ENCODE data around the gene CLEC5A.

The CLEC5A gene

GRCh38 chr7:141974831-141975230 lies 28.1 kb upstream of the CLEC5A start:
- no peak overlapping the region for H3K27ac ChIP-seq
- H3K4me3 ChIP-seq (ENCODE audit: low read depth, low read length), result no peak overlapping the region
- no peaks in the 10 kb centered on the region for H3K27me3 ChIP-seq (ENCODE audit: insufficient read depth, low read depth, severe bottlenecking)
- H3K9me3 ChIP-seq (ENCODE audit: severe bottlenecking), result no peaks in the 10 kb centered on the region
- no peaks in the 10 kb centered on the region for H3K36me3 ChIP-seq
- peak; percentile 36 for DNase-seq
- peak; percentile 42; the same call in 1 of the 2 replicates for TF ChIP-seq CTCF (IDR thresholded peaks at IDR 0.05; ENCODE audit: low read depth, low read length)

DNA sequence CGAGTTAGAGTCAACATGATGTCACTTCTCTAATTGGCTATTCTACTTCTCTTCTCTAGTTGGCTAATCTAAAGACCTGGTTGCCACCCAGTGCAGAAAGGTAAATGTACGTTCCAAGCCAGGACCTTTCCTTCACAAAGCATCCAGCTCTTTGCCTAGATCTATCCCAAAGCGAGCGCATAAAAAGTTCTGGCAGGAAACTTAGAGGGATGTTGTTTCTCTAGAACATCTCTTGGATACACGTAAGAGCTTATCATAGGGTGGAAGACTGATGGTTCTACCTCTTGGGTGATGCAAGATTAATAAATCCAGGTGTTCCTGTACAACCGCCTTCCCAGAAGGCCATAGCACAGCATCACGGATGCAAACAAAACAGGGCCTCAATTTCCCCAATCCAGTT lies 26.9 kb upstream of the CLEC5A start, which contains the start of gene TAS2R38:
Gene TAS2R38, minus strand, starts transcription at position 101 of the 400 bp plus-strand sequence. Its CDS starts 84 bp downstream, at position 17.
- DNase-seq, result no peak
- no peak within 1 kb of the TSS for H3K27ac ChIP-seq
- no peaks in the 10 kb centered on the region for H3K9me3 ChIP-seq (ENCODE audit: severe bottlenecking)
- no peak within 1 kb of the TSS for H3K4me3 ChIP-seq (ENCODE audit: low read depth, low read length)
- no peaks in the 10 kb centered on the region for H3K36me3 ChIP-seq
- H3K27me3 ChIP-seq (ENCODE audit: insufficient read depth, low read depth, severe bottlenecking), result no peaks in the 10 kb centered on the region
- TF ChIP-seq CTCF (IDR thresholded peaks at IDR 0.05; ENCODE audit: low read depth, low read length), result no peak

DNA sequence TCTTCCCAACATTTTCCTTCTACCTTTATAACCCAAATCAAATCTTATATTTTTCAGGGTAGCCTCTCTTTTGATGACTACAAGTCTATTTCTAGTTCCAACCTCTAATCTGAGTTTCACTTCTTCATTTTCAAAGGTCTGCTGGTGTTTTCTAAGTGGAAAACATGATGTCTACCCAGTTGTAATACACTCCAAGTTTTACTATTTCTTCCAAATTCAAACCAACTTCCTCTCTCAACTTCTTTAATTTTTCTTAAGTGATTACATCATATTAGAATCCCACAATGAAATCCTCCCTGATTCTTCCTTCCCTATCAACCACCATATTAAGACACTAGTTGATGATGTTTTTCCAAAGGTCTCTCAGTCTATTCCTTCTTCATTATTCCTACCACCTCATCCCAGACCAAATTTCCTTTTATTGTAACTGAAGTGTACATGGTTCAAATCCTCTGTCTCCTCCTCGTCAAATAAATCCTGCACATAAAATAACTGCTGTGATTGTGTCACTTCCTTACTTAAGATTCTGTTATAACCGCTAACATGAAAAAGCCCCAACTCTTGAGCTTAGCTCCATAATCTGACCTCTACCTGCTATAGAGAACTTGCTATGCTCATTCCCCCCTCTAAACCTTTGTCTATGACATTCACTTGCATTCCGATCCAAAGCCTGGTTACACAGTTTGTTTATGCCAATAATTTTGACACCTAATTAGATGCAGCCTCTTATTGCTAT lies 14.1 kb upstream of the CLEC5A start:
- TF ChIP-seq CTCF (IDR thresholded peaks at IDR 0.05; ENCODE audit: low read depth, low read length), result no peak
- H3K9me3 ChIP-seq (ENCODE audit: severe bottlenecking), result no peaks in the 10 kb centered on the region
- H3K4me3 ChIP-seq (ENCODE audit: low read depth, low read length), result no peak overlapping the region
- H3K36me3 ChIP-seq, result no peaks in the 10 kb centered on the region
- no peaks in the 10 kb centered on the region for H3K27me3 ChIP-seq (ENCODE audit: insufficient read depth, low read depth, severe bottlenecking)
- H3K27ac ChIP-seq, result no peak overlapping the region
- no peak for DNase-seq

- no peaks in the 10 kb centered on the region for H3K27me3 ChIP-seq (ENCODE audit: insufficient read depth, low read depth, severe bottlenecking)
- no peaks in the 10 kb centered on the region for H3K9me3 ChIP-seq (ENCODE audit: severe bottlenecking)
- DNase-seq, result no peak
- H3K4me3 ChIP-seq (ENCODE audit: low read depth, low read length), result no peak overlapping the region
- no peaks in the 10 kb centered on the region for H3K36me3 ChIP-seq
- no peak overlapping the region for H3K27ac ChIP-seq
- no peak for TF ChIP-seq CTCF (IDR thresholded peaks at IDR 0.05; ENCODE audit: low read depth, low read length)
Measured at GRCh38 chr7:141956084-141956483, 9.3 kb upstream of the CLEC5A start.

DNA sequence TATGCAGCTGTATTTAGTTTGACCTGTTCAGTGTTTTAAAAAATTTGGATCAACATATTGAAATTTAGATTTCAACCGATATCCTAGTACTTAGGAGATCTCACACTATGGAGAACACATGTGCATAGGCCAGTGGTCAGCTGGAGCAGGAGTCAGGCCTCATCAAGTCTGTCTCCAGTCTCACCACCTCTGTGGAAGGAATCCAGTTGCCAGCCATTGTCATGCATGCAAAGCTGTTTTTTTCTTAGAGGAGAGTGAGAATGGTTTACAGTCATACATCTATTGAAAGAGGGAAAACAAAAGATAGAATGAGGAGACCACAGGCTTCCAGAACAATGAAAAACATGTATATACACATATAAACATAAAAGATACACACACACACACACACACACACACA lies 7.6 kb upstream of the CLEC5A start:
- Histone ChIP-seq H3K9me3 (ENCODE audit: severe bottlenecking) (no peaks in the 10 kb centered on the region), H3K27ac (no peak overlapping the region), H3K27me3 (ENCODE audit: insufficient read depth, low read depth, severe bottlenecking) (no peaks in the 10 kb centered on the region), H3K4me3 (ENCODE audit: low read depth, low read length) (no peak overlapping the region), H3K36me3 (no peaks in the 10 kb centered on the region)
- DNase-seq, result no peak
- TF ChIP-seq CTCF (IDR thresholded peaks at IDR 0.05; ENCODE audit: low read depth, low read length), result no peak

DNA sequence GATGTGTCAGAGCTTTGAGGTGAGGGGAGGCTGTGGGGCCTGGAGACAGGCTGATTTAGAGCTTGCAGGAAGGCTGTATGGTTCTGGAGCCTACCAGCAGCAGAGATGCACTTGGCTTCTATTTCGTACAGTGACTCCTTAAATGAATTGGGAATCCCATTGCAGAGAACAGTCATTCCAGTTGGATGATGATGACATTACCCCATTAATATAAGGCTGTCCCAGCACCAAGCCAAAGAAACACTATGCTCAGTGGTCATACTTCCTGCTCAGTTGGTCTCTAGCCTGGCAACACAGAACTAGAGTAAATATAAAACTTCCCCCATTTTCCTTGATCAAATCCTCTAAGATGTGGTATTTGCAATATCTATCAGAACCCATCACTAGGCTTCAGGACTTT lies 5.7 kb upstream of the CLEC5A start:
- Histone ChIP-seq H3K4me3 (ENCODE audit: low read depth, low read length) (no peak overlapping the region), H3K27me3 (ENCODE audit: insufficient read depth, low read depth, severe bottlenecking) (no peaks in the 10 kb centered on the region), H3K36me3 (no peaks in the 10 kb centered on the region), H3K9me3 (ENCODE audit: severe bottlenecking) (no peaks in the 10 kb centered on the region), H3K27ac (no peak overlapping the region)
- no peak for TF ChIP-seq CTCF (IDR thresholded peaks at IDR 0.05; ENCODE audit: low read depth, low read length)
- no peak for DNase-seq

All from WERI-Rb-1 (cell line).